HepG2 (cell line): ENCODE measurements around the gene LANCL2. TPM values are rescaled to one million over a fixed set of nuclear protein-coding genes. Genes with fewer than 3 reads are reported as not detected.

Experiments used
- ARID4A ChIP-seq: sonication (generic); formaldehyde crosslinking; IDR thresholded peaks from 2 replicates; pipeline ENCODE4 v1.5.0; 2020; ENCODE audit warnings: mild to moderate bottlenecking, missing genetic modification reagents, borderline replicate concordance
- DZIP1 ChIP-seq: sonication (generic); formaldehyde crosslinking; IDR thresholded peaks from 2 replicates; pipeline ENCODE4 v1.5.0; 2020; ENCODE audit warnings: mild to moderate bottlenecking, missing genetic modification reagents
- REXO4 ChIP-seq: sonication (generic); formaldehyde crosslinking; IDR thresholded peaks from 2 replicates; pipeline ENCODE4 v1.8.0; 2022; ENCODE audit warnings: missing genetic modification reagents, mild to moderate bottlenecking, borderline replicate concordance
- TAF15 ChIP-seq: fragments of 200-400 bp; formaldehyde crosslinking; IDR thresholded peaks from one replicate; pipeline ENCODE4 v1.6.1; 2018; ENCODE audit warnings: mild to moderate bottlenecking, low read depth, low read length; ENCODE audit not compliant: poor library complexity, severe bottlenecking
- TERF1 ChIP-seq: sonication (generic); formaldehyde crosslinking; IDR thresholded peaks from 2 replicates; pipeline ENCODE4 v1.8.0; 2022; ENCODE audit warnings: mild to moderate bottlenecking, missing genetic modification reagents, moderate library complexity
- ZNF546 ChIP-seq: sonication (generic); formaldehyde crosslinking; conservative IDR thresholded peaks from 2 replicates; pipeline ENCODE4 v1.8.1; 2023; ENCODE audit warnings: mild to moderate bottlenecking, missing genetic modification reagents
- ZNF740 ChIP-seq: sonication (generic); formaldehyde crosslinking; IDR thresholded peaks from 2 replicates; pipeline ENCODE4 v1.4.0; 2020; ENCODE audit warnings: missing genetic modification reagents
- polyA plus RNA-seq, 8 experiments: library from polyadenylated mRNA; depleted of rRNA in 3 of 8; stranded (reverse) in 7 of 8; unstranded in 1 of 8; fragments of >200 nt; fragmentation: Illumina TruSeq in 4 of 8; extraction: Trizol in 4 of 8; gene quantifications; 2 replicates each; pipeline versions ENCODE4 v1.2.1 to v1.2.3, GENCODE V29; 2011 to 2016; ENCODE audit warnings: low read depth in 4 of 8, missing spikeins in 1 of 8, mixed read lengths in 1 of 8; ENCODE audit not compliant: insufficient read depth in 1 of 8
- total RNA-seq, 5 experiments: library from RNA; depleted of rRNA; stranded (reverse); fragments of >200 nt; fragmentation: Illumina TruSeq; extraction: Trizol; gene quantifications; 2 replicates each; pipeline ENCODE4 v1.2.3, GENCODE V29; 2016; ENCODE audit warnings: low read depth in 1 of 5
- TF ChIP-seq, protein P1 (sequence below): sonication (generic); formaldehyde crosslinking; IDR thresholded peaks from 2 replicates; pipeline ENCODE4 v1.4.0; 2020; ENCODE audit warnings: mild to moderate bottlenecking, missing genetic modification reagents
- TF ChIP-seq, protein P2 (sequence below): IDR thresholded peaks from 2 replicates; pipeline ENCODE4 v1.6.1; 2012; ENCODE audit warnings: inconsistent platforms
- TF ChIP-seq, protein P3 (sequence below): sonication (generic); formaldehyde crosslinking; IDR thresholded peaks from 2 replicates; pipeline ENCODE4 v1.5.1; 2020; ENCODE audit warnings: missing genetic modification reagents, mild to moderate bottlenecking, borderline replicate concordance
- TF ChIP-seq, protein P4 (sequence below): sonication (generic); formaldehyde crosslinking; IDR thresholded peaks from 2 replicates; pipeline ENCODE4 v1.5.1; 2020; ENCODE audit warnings: mild to moderate bottlenecking, missing genetic modification reagents, moderate library complexity

The LANCL2 gene
- total and polyA plus RNA-seq, 2 of the 13 experiments (the other 11 are each of a cell fraction or from before 2014, with no cell fraction given) = 10.0 to 13.8 TPM

DNA sequence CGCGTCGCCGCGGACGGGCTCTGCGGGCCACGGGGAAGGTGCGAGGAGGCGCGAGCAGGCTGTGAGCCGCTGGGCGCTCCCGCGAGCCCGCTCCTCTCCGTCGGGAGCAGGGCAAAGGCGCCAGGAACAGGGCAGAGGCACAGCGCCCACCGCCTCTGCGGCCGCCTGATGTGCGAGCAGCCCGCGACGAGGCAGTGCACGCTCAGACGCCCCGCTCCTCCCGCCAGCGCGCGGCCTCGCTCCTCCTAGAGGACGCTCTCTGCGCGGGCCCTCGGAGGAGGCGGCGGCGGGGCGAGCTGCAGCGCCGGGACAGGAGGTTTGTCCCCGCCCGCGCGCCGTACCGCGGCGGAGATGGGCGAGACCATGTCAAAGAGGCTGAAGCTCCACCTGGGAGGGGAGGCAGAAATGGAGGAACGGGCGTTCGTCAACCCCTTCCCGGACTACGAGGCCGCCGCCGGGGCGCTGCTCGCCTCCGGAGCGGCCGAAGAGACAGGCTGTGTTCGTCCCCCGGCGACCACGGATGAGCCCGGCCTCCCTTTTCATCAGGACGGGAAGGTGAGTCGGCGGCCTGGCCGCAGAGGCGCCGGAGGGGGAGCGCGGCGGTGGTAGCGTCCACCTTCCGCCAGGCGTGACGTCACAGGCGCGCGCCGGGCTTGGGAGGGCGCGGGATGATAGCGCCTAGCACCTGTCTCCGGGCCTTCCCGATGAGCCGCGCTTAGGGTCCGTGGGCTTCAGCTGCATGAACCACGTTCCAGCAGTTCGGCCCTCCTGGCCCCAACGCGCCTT, 731 bp downstream of the LANCL2 start (continued):
- TF ChIP-seq ARID4A = peak; percentile 89
- TF ChIP-seq, protein P1, sequence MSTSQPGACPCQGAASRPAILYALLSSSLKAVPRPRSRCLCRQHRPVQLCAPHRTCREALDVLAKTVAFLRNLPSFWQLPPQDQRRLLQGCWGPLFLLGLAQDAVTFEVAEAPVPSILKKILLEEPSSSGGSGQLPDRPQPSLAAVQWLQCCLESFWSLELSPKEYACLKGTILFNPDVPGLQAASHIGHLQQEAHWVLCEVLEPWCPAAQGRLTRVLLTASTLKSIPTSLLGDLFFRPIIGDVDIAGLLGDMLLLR (CRISPR knock-in tag) = peak; percentile 89
- peak; percentile 9 for TF ChIP-seq TAF15
- TF ChIP-seq REXO4 (CRISPR knock-in tag) = 0 out of 2 replicates have a peak, but pooled peaks have one; percentile 86
- peak; percentile 96; the same call in 1 of the 2 replicates for TF ChIP-seq TERF1 (CRISPR knock-in tag)
- TF ChIP-seq, protein P2, sequence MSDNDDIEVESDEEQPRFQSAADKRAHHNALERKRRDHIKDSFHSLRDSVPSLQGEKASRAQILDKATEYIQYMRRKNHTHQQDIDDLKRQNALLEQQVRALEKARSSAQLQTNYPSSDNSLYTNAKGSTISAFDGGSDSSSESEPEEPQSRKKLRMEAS = peak; percentile 54; the same call in 1 of the 2 replicates
- TF ChIP-seq, protein P3, sequence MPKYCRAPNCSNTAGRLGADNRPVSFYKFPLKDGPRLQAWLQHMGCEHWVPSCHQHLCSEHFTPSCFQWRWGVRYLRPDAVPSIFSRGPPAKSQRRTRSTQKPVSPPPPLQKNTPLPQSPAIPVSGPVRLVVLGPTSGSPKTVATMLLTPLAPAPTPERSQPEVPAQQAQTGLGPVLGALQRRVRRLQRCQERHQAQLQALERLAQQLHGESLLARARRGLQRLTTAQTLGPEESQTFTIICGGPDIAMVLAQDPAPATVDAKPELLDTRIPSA (CRISPR knock-in tag) = peak; percentile 58; the same call in 1 of the 2 replicates
- TF ChIP-seq, protein P4, sequence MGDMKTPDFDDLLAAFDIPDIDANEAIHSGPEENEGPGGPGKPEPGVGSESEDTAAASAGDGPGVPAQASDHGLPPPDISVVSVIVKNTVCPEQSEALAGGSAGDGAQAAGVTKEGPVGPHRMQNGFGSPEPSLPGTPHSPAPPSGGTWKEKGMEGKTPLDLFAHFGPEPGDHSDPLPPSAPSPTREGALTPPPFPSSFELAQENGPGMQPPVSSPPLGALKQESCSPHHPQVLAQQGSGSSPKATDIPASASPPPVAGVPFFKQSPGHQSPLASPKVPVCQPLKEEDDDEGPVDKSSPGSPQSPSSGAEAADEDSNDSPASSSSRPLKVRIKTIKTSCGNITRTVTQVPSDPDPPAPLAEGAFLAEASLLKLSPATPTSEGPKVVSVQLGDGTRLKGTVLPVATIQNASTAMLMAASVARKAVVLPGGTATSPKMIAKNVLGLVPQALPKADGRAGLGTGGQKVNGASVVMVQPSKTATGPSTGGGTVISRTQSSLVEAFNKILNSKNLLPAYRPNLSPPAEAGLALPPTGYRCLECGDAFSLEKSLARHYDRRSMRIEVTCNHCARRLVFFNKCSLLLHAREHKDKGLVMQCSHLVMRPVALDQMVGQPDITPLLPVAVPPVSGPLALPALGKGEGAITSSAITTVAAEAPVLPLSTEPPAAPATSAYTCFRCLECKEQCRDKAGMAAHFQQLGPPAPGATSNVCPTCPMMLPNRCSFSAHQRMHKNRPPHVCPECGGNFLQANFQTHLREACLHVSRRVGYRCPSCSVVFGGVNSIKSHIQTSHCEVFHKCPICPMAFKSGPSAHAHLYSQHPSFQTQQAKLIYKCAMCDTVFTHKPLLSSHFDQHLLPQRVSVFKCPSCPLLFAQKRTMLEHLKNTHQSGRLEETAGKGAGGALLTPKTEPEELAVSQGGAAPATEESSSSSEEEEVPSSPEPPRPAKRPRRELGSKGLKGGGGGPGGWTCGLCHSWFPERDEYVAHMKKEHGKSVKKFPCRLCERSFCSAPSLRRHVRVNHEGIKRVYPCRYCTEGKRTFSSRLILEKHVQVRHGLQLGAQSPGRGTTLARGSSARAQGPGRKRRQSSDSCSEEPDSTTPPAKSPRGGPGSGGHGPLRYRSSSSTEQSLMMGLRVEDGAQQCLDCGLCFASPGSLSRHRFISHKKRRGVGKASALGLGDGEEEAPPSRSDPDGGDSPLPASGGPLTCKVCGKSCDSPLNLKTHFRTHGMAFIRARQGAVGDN (CRISPR knock-in tag) = peak; percentile 94
- peak; percentile 41; the same call in 1 of the 2 replicates for TF ChIP-seq ZNF740 (CRISPR knock-in tag)
- TF ChIP-seq ZNF546 (CRISPR knock-in tag) = peak; percentile 29; the same call in 1 of the 2 replicates
- peak; percentile 73; the same call in 1 of the 2 replicates for TF ChIP-seq DZIP1 (CRISPR knock-in tag)
